Astrocyte (in vitro differentiated cells and primary cell): ENCODE measurements around the gene USP48. TPM values are rescaled to one million over a fixed set of nuclear protein-coding genes. Genes with fewer than 3 reads are reported as not detected.

Experiments
- DNase-seq: peaks from one replicate; pipeline ENCODE4 v3.0.0-alpha.2; 2010; ENCODE audit warnings: low read depth
- FAIRE-seq: peaks from 2 replicates; lab custom pipeline; 2011; peaks lifted over from hg19 to GRCh38; lab: Jason Lieb, UNC
- H2AFZ ChIP-seq: 2 replicates; pipeline ENCODE4 v1.6.0; 2012; ENCODE audit warnings: low read depth, low read length, inconsistent platforms
- H3K27ac ChIP-seq: 2 replicates; pipeline ENCODE4 v1.5.1; 2011; ENCODE audit warnings: low read depth, low read length, inconsistent platforms
- H3K27me3 ChIP-seq: 2 replicates; pipeline ENCODE4 v1.6.0; 2011; ENCODE audit warnings: low read length, inconsistent platforms; ENCODE audit not compliant: insufficient read depth
- H3K36me3 ChIP-seq: 2 replicates; pipeline ENCODE4 v1.5.1; 2011; ENCODE audit warnings: low read length, inconsistent platforms; ENCODE audit not compliant: insufficient read depth
- H3K4me1 ChIP-seq: 2 replicates; pipeline ENCODE4 v1.5.1; 2011; ENCODE audit warnings: low read length, inconsistent platforms; ENCODE audit not compliant: insufficient read depth
- H3K4me2 ChIP-seq: 2 replicates; pipeline ENCODE4 v1.6.0; 2012; ENCODE audit warnings: low read length, inconsistent platforms
- H3K4me3 ChIP-seq: 2 replicates; pipeline ENCODE4 v1.5.1; 2011; ENCODE audit warnings: low read depth, mild to moderate bottlenecking, low read length, inconsistent platforms; ENCODE audit not compliant: insufficient read depth
- H3K79me2 ChIP-seq: 2 replicates; pipeline ENCODE4 v1.6.0; 2012; ENCODE audit warnings: mild to moderate bottlenecking, low read length, inconsistent platforms; ENCODE audit not compliant: insufficient read depth
- H3K9ac ChIP-seq: 2 replicates; pipeline ENCODE4 v1.6.0; 2012; ENCODE audit warnings: mild to moderate bottlenecking, low read length, inconsistent platforms
- H3K9me3 ChIP-seq: 2 replicates; pipeline ENCODE4 v1.5.1; 2012; ENCODE audit warnings: low read depth, mild to moderate bottlenecking, low read length, inconsistent platforms; ENCODE audit not compliant: insufficient read depth
- H4K20me1 ChIP-seq: 2 replicates; pipeline ENCODE4 v1.6.0; 2012; ENCODE audit warnings: low read length, inconsistent platforms; ENCODE audit not compliant: insufficient read depth
- H3K27ac Mint-ChIP-seq: one replicate; pipeline ENCODE4 v1.8.0; 2021; ENCODE audit warnings: mild to moderate bottlenecking, mixed read lengths; ENCODE audit not compliant: unreplicated experiment
- H3K27me3 Mint-ChIP-seq: one replicate; pipeline ENCODE4 v1.8.0; 2021; ENCODE audit warnings: low read depth, mixed read lengths; ENCODE audit not compliant: unreplicated experiment
- H3K36me3 Mint-ChIP-seq: one replicate; pipeline ENCODE4 v1.8.0; 2021; ENCODE audit warnings: low read depth, mixed read lengths; ENCODE audit not compliant: unreplicated experiment
- H3K4me1 Mint-ChIP-seq: one replicate; pipeline ENCODE4 v1.8.0; 2021; ENCODE audit warnings: low read depth, mixed read lengths; ENCODE audit not compliant: unreplicated experiment
- H3K4me3 Mint-ChIP-seq: one replicate; pipeline ENCODE4 v1.8.0; 2021; ENCODE audit warnings: mild to moderate bottlenecking, moderate library complexity, mixed read lengths; ENCODE audit not compliant: unreplicated experiment
- H3K9me3 Mint-ChIP-seq: one replicate; pipeline ENCODE4 v1.8.0; 2021; ENCODE audit warnings: mild to moderate bottlenecking, mixed read lengths; ENCODE audit not compliant: unreplicated experiment
- EZH2 ChIP-seq: IDR thresholded peaks from 2 replicates; pipeline ENCODE4 v1.6.1; 2012; ENCODE audit warnings: mild to moderate bottlenecking, low read length, inconsistent platforms; ENCODE audit not compliant: insufficient read depth
- total RNA-seq: library from RNA; stranded (reverse); gene quantifications from 2 replicates; pipeline ENCODE4 v1.2.1, GENCODE V29; 2021
- TF ChIP-seq, protein P1 (sequence below): IDR thresholded peaks from 2 replicates; pipeline ENCODE4 v1.5.1; 2011; ENCODE audit warnings: low read depth, mild to moderate bottlenecking, inconsistent platforms, low read length, moderate library complexity; ENCODE audit not compliant: insufficient read depth

USP48 gene
- total RNA-seq, 1 donor from 2014 or later = 85.7 TPM

DNA sequence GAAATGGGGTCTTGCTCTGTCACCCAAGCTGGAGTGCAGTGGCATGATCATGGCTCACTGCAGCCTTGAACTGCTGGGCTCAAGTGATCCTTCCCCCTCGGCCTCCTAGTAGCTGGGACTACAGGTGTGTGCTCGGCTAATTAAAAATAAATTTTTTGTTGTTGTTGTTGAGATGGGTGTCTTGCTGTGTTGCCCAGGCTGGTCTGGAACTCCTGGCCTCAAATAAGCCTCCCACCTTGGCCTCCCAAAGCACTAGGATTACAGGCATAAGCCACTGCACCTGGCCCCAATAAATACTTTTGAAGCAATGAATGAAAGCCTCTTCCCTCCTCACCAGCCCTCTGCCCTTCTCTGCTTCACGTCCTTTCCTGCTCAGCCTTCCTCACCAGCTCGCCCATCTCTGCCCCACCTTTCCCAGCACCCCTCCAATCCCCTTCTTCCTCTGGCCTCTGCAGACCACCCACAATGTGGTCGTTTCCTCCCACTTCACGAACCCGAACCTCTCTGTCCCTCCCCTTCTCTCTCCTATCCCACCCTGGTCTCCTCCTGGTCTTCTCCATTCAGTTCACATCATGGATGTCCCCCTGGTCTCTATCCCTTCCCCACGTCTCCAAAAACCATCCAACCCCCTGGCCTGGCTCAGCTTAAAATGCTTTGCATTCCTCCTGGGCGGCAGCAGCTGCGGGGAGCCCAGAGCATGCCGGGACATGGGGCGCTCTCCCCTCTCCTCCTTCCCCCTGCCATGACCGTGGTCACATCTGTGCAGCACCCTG, 152.2 kb downstream of the USP48 start:
- Mint-ChIP-seq H3K27me3 (peaks cover 22% of the 10 kb centered on the region), H3K9me3 (peaks cover 2% of the 10 kb centered on the region), H3K27ac (no peak overlapping the region), H3K36me3 (peaks cover 3% of the 10 kb centered on the region), H3K4me1 (peaks cover 8% of the 10 kb centered on the region), H3K4me3 (no peak overlapping the region)
- no peak for TF ChIP-seq EZH2
- TF ChIP-seq, protein P1, sequence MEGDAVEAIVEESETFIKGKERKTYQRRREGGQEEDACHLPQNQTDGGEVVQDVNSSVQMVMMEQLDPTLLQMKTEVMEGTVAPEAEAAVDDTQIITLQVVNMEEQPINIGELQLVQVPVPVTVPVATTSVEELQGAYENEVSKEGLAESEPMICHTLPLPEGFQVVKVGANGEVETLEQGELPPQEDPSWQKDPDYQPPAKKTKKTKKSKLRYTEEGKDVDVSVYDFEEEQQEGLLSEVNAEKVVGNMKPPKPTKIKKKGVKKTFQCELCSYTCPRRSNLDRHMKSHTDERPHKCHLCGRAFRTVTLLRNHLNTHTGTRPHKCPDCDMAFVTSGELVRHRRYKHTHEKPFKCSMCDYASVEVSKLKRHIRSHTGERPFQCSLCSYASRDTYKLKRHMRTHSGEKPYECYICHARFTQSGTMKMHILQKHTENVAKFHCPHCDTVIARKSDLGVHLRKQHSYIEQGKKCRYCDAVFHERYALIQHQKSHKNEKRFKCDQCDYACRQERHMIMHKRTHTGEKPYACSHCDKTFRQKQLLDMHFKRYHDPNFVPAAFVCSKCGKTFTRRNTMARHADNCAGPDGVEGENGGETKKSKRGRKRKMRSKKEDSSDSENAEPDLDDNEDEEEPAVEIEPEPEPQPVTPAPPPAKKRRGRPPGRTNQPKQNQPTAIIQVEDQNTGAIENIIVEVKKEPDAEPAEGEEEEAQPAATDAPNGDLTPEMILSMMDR = no peak
- Histone ChIP-seq H3K4me3 (no peak overlapping the region), H4K20me1 (no peaks in the 10 kb centered on the region), H3K9ac (no peak overlapping the region), H3K27ac (no peak overlapping the region), H3K27me3 (no peaks in the 10 kb centered on the region), H3K9me3 (no peaks in the 10 kb centered on the region), H2AFZ (no peak overlapping the region), H3K4me2 (no peak overlapping the region), H3K36me3 (no peaks in the 10 kb centered on the region), H3K79me2 (no peaks in the 10 kb centered on the region), H3K4me1 (peaks cover 7% of the 10 kb centered on the region)
- FAIRE-seq = no peak
- no peak for DNase-seq

GRCh38 chr1:21629971-21630370, 153.0 kb downstream of the USP48 start:
- Histone ChIP-seq H3K27me3 (no peaks in the 10 kb centered on the region), H3K27ac (no peak overlapping the region), H4K20me1 (no peaks in the 10 kb centered on the region), H3K9me3 (no peaks in the 10 kb centered on the region), H3K4me1 (peaks cover 7% of the 10 kb centered on the region), H3K4me3 (no peak overlapping the region), H3K36me3 (no peaks in the 10 kb centered on the region), H3K4me2 (no peak overlapping the region), H3K79me2 (no peaks in the 10 kb centered on the region), H2AFZ (no peak overlapping the region), H3K9ac (no peak overlapping the region)
- TF ChIP-seq, protein P1 = no peak
- no peak for TF ChIP-seq EZH2
- H3K4me1 Mint-ChIP-seq = peaks cover 4% of the 10 kb centered on the region
- FAIRE-seq (no peak), DNase-seq (no peak)
- peaks cover 2% of the 10 kb centered on the region for H3K9me3 Mint-ChIP-seq
- no peak overlapping the region for H3K4me3 Mint-ChIP-seq
- H3K27me3 Mint-ChIP-seq = peaks cover 29% of the 10 kb centered on the region
- no peak overlapping the region for H3K27ac Mint-ChIP-seq
- H3K36me3 Mint-ChIP-seq = peaks cover 3% of the 10 kb centered on the region

DNA sequence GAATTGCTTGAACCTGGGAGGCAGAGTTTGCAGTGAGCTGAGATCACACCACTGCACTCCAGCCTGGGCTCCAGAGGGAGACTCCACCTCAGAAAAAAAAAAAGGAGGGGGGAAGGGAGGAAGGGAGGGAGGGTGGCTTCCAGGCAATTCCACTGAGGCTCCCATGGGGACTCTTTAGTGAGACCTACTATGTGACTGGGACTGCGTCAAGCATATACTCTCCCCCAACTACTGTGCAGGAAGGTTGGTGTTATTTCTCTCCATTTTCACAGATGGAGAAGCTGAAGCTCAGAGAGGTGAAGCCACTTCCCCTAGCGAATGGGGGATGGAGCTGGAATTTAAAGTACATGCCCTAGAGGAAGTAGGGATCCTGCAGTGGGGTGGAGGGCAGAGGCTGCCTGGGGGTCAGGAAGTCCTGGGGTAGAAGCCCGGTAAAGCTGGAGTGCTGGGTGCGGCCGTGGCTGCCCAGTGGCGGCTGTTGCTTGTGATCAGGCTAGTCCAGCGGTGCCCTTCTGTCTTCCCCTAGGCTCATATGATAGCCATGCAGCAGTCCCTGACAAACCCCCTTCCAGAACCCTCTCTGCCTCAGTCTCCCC, 154.1 kb downstream of the USP48 start:
- Histone ChIP-seq H3K4me3 (no peak overlapping the region), H3K4me1 (peaks cover 7% of the 10 kb centered on the region), H3K4me2 (no peak overlapping the region), H3K27ac (no peak overlapping the region), H4K20me1 (no peaks in the 10 kb centered on the region), H3K9me3 (no peaks in the 10 kb centered on the region), H3K27me3 (no peaks in the 10 kb centered on the region), H3K36me3 (no peaks in the 10 kb centered on the region), H3K9ac (no peak overlapping the region), H2AFZ (no peak overlapping the region), H3K79me2 (no peaks in the 10 kb centered on the region)
- peaks cover 30% of the 10 kb centered on the region for H3K27me3 Mint-ChIP-seq
- no peak overlapping the region for H3K27ac Mint-ChIP-seq
- no peak overlapping the region for H3K4me3 Mint-ChIP-seq
- TF ChIP-seq, protein P1 = no peak
- no peak for TF ChIP-seq EZH2
- H3K36me3 Mint-ChIP-seq = peaks cover 6% of the 10 kb centered on the region
- FAIRE-seq (no peak), DNase-seq (no peak)
- H3K9me3 Mint-ChIP-seq = peaks cover 2% of the 10 kb centered on the region
- peaks cover under 1% of the 10 kb centered on the region for H3K4me1 Mint-ChIP-seq
